Peyer's patch (tissue), 4 donors: ENCODE measurements around the gene SDE2. TPM values are rescaled to one million over a fixed set of nuclear protein-coding genes. Genes with fewer than 3 reads are reported as not detected.

ENCODE experiments used
- DNase-seq, 3 donors: peaks; one replicate each; pipeline ENCODE4 v3.0.0-alpha.2; 2017 to 2019
- H3K27ac ChIP-seq, 4 donors: fragments of 200-600 bp; sonication (generic); one replicate each; pipeline ENCODE4 v1.5.1; 2016 to 2019
- H3K27me3 ChIP-seq, 2 donors: fragments of 200-600 bp; sonication (generic); one replicate each; pipeline ENCODE4 v1.5.1; 2019
- H3K36me3 ChIP-seq, 3 donors: fragments of 200-600 bp; sonication (generic); one replicate each; pipeline ENCODE4 v1.5.1; 2016 to 2019
- H3K4me1 ChIP-seq, 4 donors: fragments of 200-600 bp; sonication (generic); one replicate each; pipeline ENCODE4 v1.5.1; 2016 to 2019
- H3K4me3 ChIP-seq, 4 donors: fragments of 200-600 bp; sonication (generic); 1 replicate in 3 of 4; 2 replicates in 1 of 4; pipeline ENCODE4 v1.5.1; 2016 to 2019; ENCODE audit warnings: mild to moderate bottlenecking in 1 of 4
- H3K9me3 ChIP-seq, 4 donors: fragments of 200-600 bp; sonication (generic); one replicate each; pipeline ENCODE4 v1.5.1; 2016 to 2019; ENCODE audit warnings: mild to moderate bottlenecking in 1 of 4
- POLR2A ChIP-seq, 2 donors: fragments of 450-650 bp; IDR thresholded peaks; one replicate each; pipeline ENCODE4 v1.5.1; 2017; ENCODE audit warnings: antibody characterized with exemption in 2 of 2, mild to moderate bottlenecking in 2 of 2, moderate library complexity in 2 of 2
- total RNA-seq, 4 donors: library from RNA; depleted of rRNA; stranded (reverse); fragments of >200 nt; gene quantifications; one replicate each; pipeline ENCODE4 v1.1.0, GENCODE V29; 2016
- TF ChIP-seq, protein P1 (sequence below), 6 experiments: fragments of 450-650 bp in 4 of 6; fragments of 200-600 bp in 2 of 6; sonication (generic) in 1 of 6; IDR thresholded peaks; one replicate each; pipeline ENCODE4 v1.5.1; 2017 to 2019; ENCODE audit warnings: antibody characterized with exemption in 6 of 6, mild to moderate bottlenecking in 3 of 6, moderate library complexity in 1 of 6

The SDE2 gene
- total RNA-seq, 4 donors from 2014 or later = 10.9 to 22.3 (median 15.8) TPM

DNA sequence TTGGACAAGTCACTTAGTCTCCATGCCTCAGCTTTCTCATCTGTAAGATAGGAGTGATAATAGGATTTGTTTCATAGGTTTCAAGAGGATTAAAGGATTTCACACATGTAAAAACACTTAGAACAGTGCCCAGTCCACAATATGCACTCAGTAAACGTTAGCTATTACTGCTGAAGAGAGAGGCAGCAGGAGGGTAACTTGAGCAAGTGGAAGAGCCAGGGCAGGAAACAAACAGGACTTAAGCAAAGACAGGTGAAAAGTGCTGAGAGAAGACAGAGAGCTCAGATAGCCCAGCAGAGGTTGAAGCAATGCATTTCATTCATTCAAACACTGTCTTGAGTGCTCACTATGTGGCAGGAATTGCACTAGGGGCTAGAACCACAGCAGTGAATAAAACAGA lies 42.3 kb upstream of the SDE2 start:
- no peak for DNase-seq
- H3K36me3 ChIP-seq = no peaks in the 10 kb centered on the region
- H3K27me3 ChIP-seq = no peaks in the 10 kb centered on the region
- no peaks in the 10 kb centered on the region for H3K9me3 ChIP-seq
- TF ChIP-seq, protein P1, sequence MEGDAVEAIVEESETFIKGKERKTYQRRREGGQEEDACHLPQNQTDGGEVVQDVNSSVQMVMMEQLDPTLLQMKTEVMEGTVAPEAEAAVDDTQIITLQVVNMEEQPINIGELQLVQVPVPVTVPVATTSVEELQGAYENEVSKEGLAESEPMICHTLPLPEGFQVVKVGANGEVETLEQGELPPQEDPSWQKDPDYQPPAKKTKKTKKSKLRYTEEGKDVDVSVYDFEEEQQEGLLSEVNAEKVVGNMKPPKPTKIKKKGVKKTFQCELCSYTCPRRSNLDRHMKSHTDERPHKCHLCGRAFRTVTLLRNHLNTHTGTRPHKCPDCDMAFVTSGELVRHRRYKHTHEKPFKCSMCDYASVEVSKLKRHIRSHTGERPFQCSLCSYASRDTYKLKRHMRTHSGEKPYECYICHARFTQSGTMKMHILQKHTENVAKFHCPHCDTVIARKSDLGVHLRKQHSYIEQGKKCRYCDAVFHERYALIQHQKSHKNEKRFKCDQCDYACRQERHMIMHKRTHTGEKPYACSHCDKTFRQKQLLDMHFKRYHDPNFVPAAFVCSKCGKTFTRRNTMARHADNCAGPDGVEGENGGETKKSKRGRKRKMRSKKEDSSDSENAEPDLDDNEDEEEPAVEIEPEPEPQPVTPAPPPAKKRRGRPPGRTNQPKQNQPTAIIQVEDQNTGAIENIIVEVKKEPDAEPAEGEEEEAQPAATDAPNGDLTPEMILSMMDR (IDR thresholded peaks at IDR 0.05) = no peak
- no peak for TF ChIP-seq POLR2A (IDR thresholded peaks at IDR 0.05)
- peaks cover 0 to 8% (median 0%) of the 10 kb centered on the region in 4 donors for H3K4me1 ChIP-seq
- H3K27ac ChIP-seq = no peak overlapping the region
- H3K4me3 ChIP-seq = no peak overlapping the region

GRCh38 chr1:226038661-226039060 lies 39.5 kb upstream of the SDE2 start:
- no peak for DNase-seq

GRCh38 chr1:226035915-226036314 lies 36.8 kb upstream of the SDE2 start:
- TF ChIP-seq, protein P1 (IDR thresholded peaks at IDR 0.05) = no peak
- TF ChIP-seq POLR2A (IDR thresholded peaks at IDR 0.05) = no peak
- no peak for DNase-seq
- no peaks in the 10 kb centered on the region for H3K4me1 ChIP-seq
- no peaks in the 10 kb centered on the region for H3K36me3 ChIP-seq
- no peaks in the 10 kb centered on the region for H3K27me3 ChIP-seq
- H3K4me3 ChIP-seq = no peak overlapping the region
- H3K27ac ChIP-seq = no peak overlapping the region
- H3K9me3 ChIP-seq = no peaks in the 10 kb centered on the region

More at GRCh38 chr1:226038661-226039060, 39.5 kb upstream of the SDE2 start:
- no peaks in the 10 kb centered on the region for H3K36me3 ChIP-seq
- H3K4me1 ChIP-seq = no peaks in the 10 kb centered on the region
- H3K4me3 ChIP-seq = no peak overlapping the region
- H3K27ac ChIP-seq = peak overlapping the region in 2 of 4 donors; percentile 10 to 62
- TF ChIP-seq, protein P1 (IDR thresholded peaks at IDR 0.05) = no peak
- TF ChIP-seq POLR2A (IDR thresholded peaks at IDR 0.05) = no peak
- no peaks in the 10 kb centered on the region for H3K9me3 ChIP-seq
- H3K27me3 ChIP-seq = no peaks in the 10 kb centered on the region

DNA sequence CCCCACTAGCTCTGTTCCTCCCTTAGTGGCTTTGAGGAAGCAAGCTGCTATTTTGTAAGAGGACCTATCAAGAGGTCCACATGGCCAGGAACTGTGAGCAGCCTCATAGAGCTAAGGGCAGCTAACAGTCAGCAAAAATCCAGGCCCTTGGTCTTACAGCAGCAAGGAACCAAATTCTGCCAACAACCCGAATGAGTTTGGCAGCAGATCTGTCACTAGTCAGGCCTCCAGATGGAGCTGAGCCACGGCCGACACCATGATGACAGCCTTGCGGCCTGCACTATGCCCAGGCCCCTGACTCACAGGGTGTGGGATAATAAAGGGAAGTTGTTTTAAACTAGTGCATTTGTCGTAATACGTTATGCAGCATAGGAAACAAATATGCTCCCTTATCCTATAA lies 35.3 kb upstream of the SDE2 start:
- no peaks in the 10 kb centered on the region for H3K27me3 ChIP-seq
- DNase-seq = peak in 2 of 3 donors; percentile 88 to 92
- no peaks in the 10 kb centered on the region for H3K36me3 ChIP-seq
- no peak overlapping the region for H3K4me3 ChIP-seq
- H3K4me1 ChIP-seq = peaks cover 0 to 8% (median 3%) of the 10 kb centered on the region in 4 donors
- H3K9me3 ChIP-seq = no peaks in the 10 kb centered on the region
- TF ChIP-seq, protein P1 (IDR thresholded peaks at IDR 0.05) = peak in 2 of 6 experiments; percentile 4 to 46
- TF ChIP-seq POLR2A (IDR thresholded peaks at IDR 0.05) = peak in 1 of 2 donors; percentile 38
- peak overlapping the region; percentile 25 to 83 (median 64) for H3K27ac ChIP-seq

DNA sequence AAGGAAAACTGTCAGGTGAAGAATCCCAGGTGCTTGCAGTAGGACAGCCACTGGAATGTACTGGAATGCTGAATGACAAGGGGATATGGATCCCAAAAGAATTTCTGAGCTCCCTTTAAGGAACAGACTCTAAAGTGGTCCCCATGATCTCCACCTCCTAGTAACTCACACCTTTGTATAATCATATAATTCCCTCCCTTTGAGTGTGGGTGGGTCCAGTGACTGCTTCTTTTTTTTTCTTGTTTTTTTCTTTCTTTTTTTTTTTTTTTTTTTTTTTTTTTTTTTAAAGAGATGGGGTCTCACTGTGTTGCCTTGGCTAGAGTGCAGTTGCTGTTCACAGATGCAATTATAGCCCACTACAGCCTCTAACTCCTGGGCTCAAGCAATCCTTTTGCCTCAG lies 34.8 kb upstream of the SDE2 start:
- Histone ChIP-seq H3K27me3 (no peaks in the 10 kb centered on the region), H3K4me3 (no peak overlapping the region), H3K27ac (peak overlapping the region in 3 of 4 donors; percentile 49 to 83 (median 78)), H3K9me3 (no peaks in the 10 kb centered on the region), H3K36me3 (no peaks in the 10 kb centered on the region), H3K4me1 (peaks cover 0 to 9% (median 3%) of the 10 kb centered on the region in 4 donors)
- TF ChIP-seq, protein P1 (IDR thresholded peaks at IDR 0.05) = no peak
- no peak for TF ChIP-seq POLR2A (IDR thresholded peaks at IDR 0.05)
- DNase-seq = no peak

- H3K27ac ChIP-seq = peak overlapping the region in 2 of 4 donors; percentile 40 to 78
- DNase-seq = no peak
Observed at GRCh38 chr1:226033582-226033981, 34.4 kb upstream of the SDE2 start.

More at GRCh38 chr1:226033582-226033981, 34.4 kb upstream of the SDE2 start:
- Histone ChIP-seq H3K27me3 (no peaks in the 10 kb centered on the region), H3K36me3 (no peaks in the 10 kb centered on the region), H3K9me3 (no peaks in the 10 kb centered on the region), H3K4me1 (peaks cover 0 to 11% (median 3%) of the 10 kb centered on the region in 4 donors), H3K4me3 (no peak overlapping the region)
- no peak for TF ChIP-seq POLR2A (IDR thresholded peaks at IDR 0.05)
- TF ChIP-seq, protein P1 (IDR thresholded peaks at IDR 0.05) = no peak
